ENCODE data around the gene CAVIN3.

The CAVIN3 gene

DNA sequence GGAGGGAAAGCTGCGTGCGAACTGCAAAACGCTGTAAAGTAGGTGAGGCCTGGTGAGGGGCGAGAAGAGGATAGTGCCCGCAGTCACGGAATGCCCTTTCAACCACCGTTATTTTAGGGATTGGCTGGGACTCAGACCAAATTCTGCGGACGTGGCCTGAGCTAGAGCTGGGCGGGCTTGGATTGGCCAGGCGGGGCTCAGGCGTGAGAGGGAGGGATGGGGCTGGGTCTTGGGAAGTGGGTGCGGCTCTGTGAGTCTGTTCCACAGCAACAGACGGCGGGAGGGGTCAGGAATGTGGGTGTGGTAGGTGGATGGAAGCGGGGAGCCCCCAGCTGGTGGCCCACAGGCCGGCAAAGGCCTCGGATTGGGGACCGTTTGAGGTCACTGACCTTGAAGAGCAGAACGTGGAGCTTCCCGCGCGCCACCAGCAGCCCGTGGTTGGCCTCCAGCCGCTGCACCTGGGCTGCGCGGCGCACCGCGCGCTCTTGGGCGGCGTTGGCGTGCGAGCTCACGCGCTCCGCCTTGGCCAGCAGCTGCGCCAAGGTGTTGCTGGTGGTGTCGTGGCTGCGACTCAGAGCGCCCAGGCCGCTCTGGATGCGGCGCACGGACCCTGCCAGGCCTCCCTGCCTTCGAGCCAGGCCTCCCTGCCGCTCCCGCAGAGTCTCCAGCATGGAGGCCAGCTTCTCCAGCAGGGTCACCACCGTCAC lies 444 bp downstream of the CAVIN3 start:
- Histone ChIP-seq H3K9me3 (ENCODE audit: low read length) (no peaks in the 10 kb centered on the region), H3K36me3 (ENCODE audit: insufficient read depth, low read length) (no peaks in the 10 kb centered on the region), H3K9ac (ENCODE audit: low read length) (no peak overlapping the region), H3K27ac (ENCODE audit: low read depth, low read length, poor library complexity, severe bottlenecking) (no peak overlapping the region), H3K4me2 (ENCODE audit: low read length) (no peak overlapping the region), H3K9me2 (ENCODE audit: low read depth, low read length) (no peaks in the 10 kb centered on the region), H3K27me3 (ENCODE audit: insufficient read depth, low read length) (no peaks in the 10 kb centered on the region), H2AFZ (ENCODE audit: low read length) (no peak overlapping the region), H3K79me2 (ENCODE audit: insufficient read depth, low read length) (no peaks in the 10 kb centered on the region), H4K20me1 (ENCODE audit: insufficient read depth, low read length) (no peaks in the 10 kb centered on the region), H3K4me1 (ENCODE audit: insufficient read depth, low read length, severe bottlenecking) (no peaks in the 10 kb centered on the region), H3F3A (ENCODE audit: insufficient read depth, low read length) (no peaks in the 10 kb centered on the region), H3K4me3 (ENCODE audit: low read depth, low read length, poor library complexity, severe bottlenecking) (no peak overlapping the region)
- no peak for TF ChIP-seq EZH2 (IDR thresholded peaks at IDR 0.05; ENCODE audit: borderline replicate concordance, low read length)
- TF ChIP-seq, protein P1, sequence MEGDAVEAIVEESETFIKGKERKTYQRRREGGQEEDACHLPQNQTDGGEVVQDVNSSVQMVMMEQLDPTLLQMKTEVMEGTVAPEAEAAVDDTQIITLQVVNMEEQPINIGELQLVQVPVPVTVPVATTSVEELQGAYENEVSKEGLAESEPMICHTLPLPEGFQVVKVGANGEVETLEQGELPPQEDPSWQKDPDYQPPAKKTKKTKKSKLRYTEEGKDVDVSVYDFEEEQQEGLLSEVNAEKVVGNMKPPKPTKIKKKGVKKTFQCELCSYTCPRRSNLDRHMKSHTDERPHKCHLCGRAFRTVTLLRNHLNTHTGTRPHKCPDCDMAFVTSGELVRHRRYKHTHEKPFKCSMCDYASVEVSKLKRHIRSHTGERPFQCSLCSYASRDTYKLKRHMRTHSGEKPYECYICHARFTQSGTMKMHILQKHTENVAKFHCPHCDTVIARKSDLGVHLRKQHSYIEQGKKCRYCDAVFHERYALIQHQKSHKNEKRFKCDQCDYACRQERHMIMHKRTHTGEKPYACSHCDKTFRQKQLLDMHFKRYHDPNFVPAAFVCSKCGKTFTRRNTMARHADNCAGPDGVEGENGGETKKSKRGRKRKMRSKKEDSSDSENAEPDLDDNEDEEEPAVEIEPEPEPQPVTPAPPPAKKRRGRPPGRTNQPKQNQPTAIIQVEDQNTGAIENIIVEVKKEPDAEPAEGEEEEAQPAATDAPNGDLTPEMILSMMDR (IDR thresholded peaks at IDR 0.05; ENCODE audit: low read length) = no peak

DNA sequence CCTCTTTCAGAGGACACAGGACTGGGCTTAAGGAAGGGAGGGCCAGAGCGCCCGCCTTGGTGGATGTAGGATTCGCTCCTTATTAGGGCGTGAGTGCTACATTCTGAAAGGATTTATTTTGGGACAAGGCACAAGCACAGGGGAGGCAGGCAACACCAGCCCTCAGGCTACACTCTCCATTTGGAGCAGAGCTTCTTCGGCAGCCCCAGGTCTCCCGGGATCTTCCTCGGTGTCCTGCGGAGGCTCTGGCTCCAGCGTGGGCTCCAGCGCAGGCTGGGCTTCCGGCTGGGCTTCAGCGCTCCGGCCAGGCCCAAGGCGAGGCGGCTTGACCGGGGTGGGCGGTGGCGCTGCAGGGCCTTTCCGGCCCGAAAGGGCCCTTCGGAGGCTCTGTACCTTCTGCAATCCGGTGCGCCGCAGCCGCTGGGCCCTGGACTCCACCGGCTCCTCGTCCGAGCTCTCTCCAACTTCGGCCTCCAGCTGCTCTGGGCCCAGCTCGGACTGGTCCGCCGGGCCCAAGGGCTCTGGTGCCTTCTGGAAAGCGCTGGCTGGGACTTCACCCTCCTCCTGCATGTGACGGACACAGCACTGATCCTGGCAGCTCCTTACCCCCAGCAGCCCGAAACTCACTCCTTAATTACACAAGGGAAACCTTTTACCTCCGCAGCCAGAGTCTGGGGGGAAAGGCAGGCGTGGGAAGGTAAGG lies 1.1 kb downstream of the CAVIN3 start:
- TF ChIP-seq, protein P1 (IDR thresholded peaks at IDR 0.05; ENCODE audit: low read length) = no peak
- TF ChIP-seq EZH2 (IDR thresholded peaks at IDR 0.05; ENCODE audit: borderline replicate concordance, low read length) = no peak
- Histone ChIP-seq H3K4me3 (ENCODE audit: low read depth, low read length, poor library complexity, severe bottlenecking) (no peak overlapping the region), H4K20me1 (ENCODE audit: insufficient read depth, low read length) (no peaks in the 10 kb centered on the region), H3K27ac (ENCODE audit: low read depth, low read length, poor library complexity, severe bottlenecking) (no peak overlapping the region), H2AFZ (ENCODE audit: low read length) (no peak overlapping the region), H3K27me3 (ENCODE audit: insufficient read depth, low read length) (no peaks in the 10 kb centered on the region), H3K79me2 (ENCODE audit: insufficient read depth, low read length) (no peaks in the 10 kb centered on the region), H3F3A (ENCODE audit: insufficient read depth, low read length) (no peaks in the 10 kb centered on the region), H3K9ac (ENCODE audit: low read length) (no peak overlapping the region), H3K9me3 (ENCODE audit: low read length) (no peaks in the 10 kb centered on the region), H3K4me2 (ENCODE audit: low read length) (no peak overlapping the region), H3K36me3 (ENCODE audit: insufficient read depth, low read length) (no peaks in the 10 kb centered on the region), H3K4me1 (ENCODE audit: insufficient read depth, low read length, severe bottlenecking) (no peaks in the 10 kb centered on the region), H3K9me2 (ENCODE audit: low read depth, low read length) (no peaks in the 10 kb centered on the region)

DNA sequence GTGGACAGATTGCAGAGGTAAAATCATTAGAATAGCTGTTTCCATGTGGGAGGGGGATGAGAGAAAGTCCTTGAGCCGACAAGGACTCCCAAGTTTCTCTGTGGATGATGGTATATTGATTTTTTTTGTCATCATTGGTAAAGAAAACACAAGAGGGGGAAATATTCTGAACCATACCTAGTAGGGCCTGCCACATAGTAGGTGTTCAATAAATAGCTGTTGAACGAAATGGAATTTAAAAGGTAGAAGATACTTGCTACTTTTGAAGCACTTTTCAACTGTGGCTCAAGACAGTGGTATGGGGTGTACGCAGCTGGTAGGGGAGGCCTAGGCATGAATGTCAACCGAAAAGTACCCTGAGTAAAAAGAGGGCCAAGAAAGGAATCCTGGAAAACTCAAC lies 2.1 kb downstream of the CAVIN3 start:
- no peaks in the 10 kb centered on the region for H3K27me3 ChIP-seq (ENCODE audit: insufficient read depth, low read length)
- no peak overlapping the region for H3K4me3 ChIP-seq (ENCODE audit: low read depth, low read length, poor library complexity, severe bottlenecking)
- H4K20me1 ChIP-seq (ENCODE audit: insufficient read depth, low read length) = no peaks in the 10 kb centered on the region
- TF ChIP-seq EZH2 (IDR thresholded peaks at IDR 0.05; ENCODE audit: borderline replicate concordance, low read length) = no peak
- TF ChIP-seq, protein P1 (IDR thresholded peaks at IDR 0.05; ENCODE audit: low read length) = no peak
- H3K9ac ChIP-seq (ENCODE audit: low read length) = no peak overlapping the region
- H3K9me2 ChIP-seq (ENCODE audit: low read depth, low read length) = no peaks in the 10 kb centered on the region
- no peaks in the 10 kb centered on the region for H3K36me3 ChIP-seq (ENCODE audit: insufficient read depth, low read length)
- H3K79me2 ChIP-seq (ENCODE audit: insufficient read depth, low read length) = no peaks in the 10 kb centered on the region
- H2AFZ ChIP-seq (ENCODE audit: low read length) = no peak overlapping the region
- H3K27ac ChIP-seq (ENCODE audit: low read depth, low read length, poor library complexity, severe bottlenecking) = no peak overlapping the region
- no peaks in the 10 kb centered on the region for H3F3A ChIP-seq (ENCODE audit: insufficient read depth, low read length)
- H3K9me3 ChIP-seq (ENCODE audit: low read length) = no peaks in the 10 kb centered on the region
- no peaks in the 10 kb centered on the region for H3K4me1 ChIP-seq (ENCODE audit: insufficient read depth, low read length, severe bottlenecking)
- no peak overlapping the region for H3K4me2 ChIP-seq (ENCODE audit: low read length)
